Spinal cord (tissue), 10 donors: ENCODE results near the gene HAPLN2. TPM values are rescaled to one million over a fixed set of nuclear protein-coding genes. Genes with fewer than 3 reads are reported as not detected.
"Not testable (repeated sequence)": the region's sequence is repeated elsewhere in the genome, so short reads cannot be mapped to it uniquely, and the experiment has no call there.

Experiments
- DNase-seq, 6 donors: peaks; one replicate each; pipeline versions ENCODE4 v3.0.0 to v3.0.0-alpha.2; 2013 to 2015; ENCODE audit warnings: low spot score in 6 of 6, low read depth in 4 of 6
- H3K27ac ChIP-seq: one replicate; pipeline ENCODE4 v1.5.1; 2013; ENCODE audit warnings: low read depth, low read length, control low read depth
- H3K27me3 ChIP-seq: one replicate; pipeline ENCODE4 v1.6.1; 2013; ENCODE audit warnings: low read length; ENCODE audit not compliant: control insufficient read depth, insufficient read depth
- H3K36me3 ChIP-seq: one replicate; pipeline ENCODE4 v1.6.1; 2013; ENCODE audit warnings: low read length; ENCODE audit not compliant: control insufficient read depth, insufficient read depth
- H3K4me1 ChIP-seq: one replicate; pipeline ENCODE4 v1.6.1; 2013; ENCODE audit warnings: low read length; ENCODE audit not compliant: control insufficient read depth, insufficient read depth
- H3K4me3 ChIP-seq: one replicate; pipeline ENCODE4 v1.5.1; 2013; ENCODE audit warnings: low read depth, low read length, control low read depth
- H3K9me3 ChIP-seq: one replicate; pipeline ENCODE4 v1.6.1; 2013; ENCODE audit warnings: low read length; ENCODE audit not compliant: control insufficient read depth, insufficient read depth
- WGBS: methylation state at CpG from one replicate; pipeline ENCODE4 v1.1.5; 2013; ENCODE audit warnings: missing lambda C conversion rate; ENCODE audit not compliant: insufficient coverage; 5-methylcytosine and 5-hydroxymethylcytosine counted together
- polyA plus RNA-seq, 2 donors: library from polyadenylated mRNA; unstranded; fragments of 120-200 nt; gene quantifications; one replicate each; pipeline ENCODE4 v1.2.1, GENCODE V29; 2013; ENCODE audit not compliant: insufficient read length in 2 of 2
- total RNA-seq, 2 donors: library from RNA; depleted of rRNA in 1 of 2; stranded (reverse); fragments of 120-200 nt in 1 of 2; fragments of >200 nt in 1 of 2; gene quantifications; one replicate each; pipeline versions ENCODE4 v1.2.3 to v1.2.4, GENCODE V29; 2013 to 2014
- donor health status: healthy.

Gene HAPLN2
- total and polyA plus RNA-seq, 4 donors = 7.3 to 38.8 (median 23.6) TPM

GRCh38 chr1:156626079-156626438 is 6.8 kb downstream of the HAPLN2 start:
- Histone ChIP-seq H3K9me3 (no peaks in the 10 kb centered on the region), H3K36me3 (no peaks in the 10 kb centered on the region), H3K27ac (no peak overlapping the region), H3K4me3 (no peak overlapping the region), H3K27me3 (peaks cover 35% of the 10 kb centered on the region), H3K4me1 (peaks cover 32% of the 10 kb centered on the region)
- WGBS = no CpG with 5 or more reads among the region's 4 CpGs
- no peak for DNase-seq

- peaks cover 32% of the 10 kb centered on the region for H3K4me1 ChIP-seq
- DNase-seq = peak in 2 of 6 donors; percentile 57 to 69
- H3K4me3 ChIP-seq = no peak overlapping the region
- H3K27ac ChIP-seq = no peak overlapping the region
- H3K9me3 ChIP-seq = no peaks in the 10 kb centered on the region
- no peaks in the 10 kb centered on the region for H3K36me3 ChIP-seq
- peaks cover 35% of the 10 kb centered on the region for H3K27me3 ChIP-seq
- WGBS = 90% methylated on average over 2 of the region's 2 CpGs
Observed at GRCh38 chr1:156627313-156627880, 8.2 kb downstream of the HAPLN2 start.

GRCh38 chr1:156629823-156630449 is 10.7 kb downstream of the HAPLN2 start:
- Histone ChIP-seq H3K4me1 (peaks cover 22% of the 10 kb centered on the region), H3K36me3 (no peaks in the 10 kb centered on the region), H3K27me3 (peaks cover 16% of the 10 kb centered on the region), H3K27ac (no peak overlapping the region), H3K4me3 (no peak overlapping the region), H3K9me3 (no peaks in the 10 kb centered on the region)
- no peak for DNase-seq
- 100% methylated on average over 1 of the region's 8 CpGs for WGBS

GRCh38 chr1:156631152-156631551 is 11.9 kb downstream of the HAPLN2 start:
- WGBS = 41% methylated on average over 3 of the region's 9 CpGs
- H3K4me3 ChIP-seq, H3K27me3 ChIP-seq, DNase-seq, H3K36me3 ChIP-seq, H3K9me3 ChIP-seq, H3K27ac ChIP-seq: not testable (repeated sequence)
- peaks cover 12% of the 10 kb centered on the region for H3K4me1 ChIP-seq

- H3K9me3 ChIP-seq = no peaks in the 10 kb centered on the region
- WGBS = no CpG with 5 or more reads among the region's 3 CpGs
- peaks cover 20% of the 10 kb centered on the region for H3K4me1 ChIP-seq
- H3K27ac ChIP-seq = no peak overlapping the region
- no peaks in the 10 kb centered on the region for H3K36me3 ChIP-seq
- DNase-seq = no peak
- no peaks in the 10 kb centered on the region for H3K27me3 ChIP-seq
- no peak overlapping the region for H3K4me3 ChIP-seq
Observed at GRCh38 chr1:156632355-156632754, 13.1 kb downstream of the HAPLN2 start.

- Histone ChIP-seq H3K9me3 (no peaks in the 10 kb centered on the region), H3K36me3 (peaks cover 5% of the 10 kb centered on the region), H3K4me3 (no peak overlapping the region), H3K4me1 (peaks cover 67% of the 10 kb centered on the region), H3K27me3 (peaks cover 5% of the 10 kb centered on the region), H3K27ac (peak overlapping the region; percentile 92)
- 38% methylated on average over 3 of the region's 8 CpGs for WGBS
- peak in 5 of 6 donors; percentile 66 to 92 (median 73) for DNase-seq
Observed at GRCh38 chr1:156638189-156638985, 19.2 kb downstream of the HAPLN2 start.

GRCh38 chr1:156639601-156640101 is 20.4 kb downstream of the HAPLN2 start:
- no peak for DNase-seq
- H3K9me3 ChIP-seq = no peaks in the 10 kb centered on the region
- H3K36me3 ChIP-seq = peaks cover 10% of the 10 kb centered on the region
- H3K4me3 ChIP-seq = no peak overlapping the region
- peaks cover 5% of the 10 kb centered on the region for H3K27me3 ChIP-seq
- peak overlapping the region; percentile 92 for H3K27ac ChIP-seq
- WGBS = 33% methylated on average over 6 of the region's 6 CpGs
- peaks cover 73% of the 10 kb centered on the region for H3K4me1 ChIP-seq

- Histone ChIP-seq H3K27ac (peak overlapping the region; percentile 95), H3K4me3 (peak overlapping the region; percentile 83), H3K4me1 (peaks cover 85% of the 10 kb centered on the region), H3K9me3 (no peaks in the 10 kb centered on the region), H3K36me3 (peaks cover 14% of the 10 kb centered on the region), H3K27me3 (peaks cover 8% of the 10 kb centered on the region)
- DNase-seq = peak in 4 of 6 donors; percentile 69 to 92 (median 81)
- WGBS = 19% methylated on average over 5 of the region's 6 CpGs
Observed at GRCh38 chr1:156640842-156641706, 21.9 kb downstream of the HAPLN2 start.

GRCh38 chr1:156641761-156642264 is 22.6 kb downstream of the HAPLN2 start, which contains the start of gene BCAN:
BCAN (plus strand) TSS chr1:156642117; CDS start chr1:156646055, 3,938 bp downstream.
- peaks cover 14% of the 10 kb centered on the region for H3K27me3 ChIP-seq
- H3K36me3 ChIP-seq = peaks cover 21% of the 10 kb centered on the region
- no peaks in the 10 kb centered on the region for H3K9me3 ChIP-seq
- peak in 3 of 6 donors; percentile 71 to 91 (median 90) for DNase-seq
- H3K4me1 ChIP-seq = peaks cover 88% of the 10 kb centered on the region
- H3K27ac ChIP-seq = peak within 1 kb of the TSS; percentile 95
- WGBS = 0% methylated on average over 33 of the region's 46 CpGs
- peak within 1 kb of the TSS; percentile 83 for H3K4me3 ChIP-seq
